Esophagus mucosa (tissue), 1 donor: ENCODE results near the gene USP10. TPM values are rescaled to one million over a fixed set of nuclear protein-coding genes. Genes with fewer than 3 reads are reported as not detected.
A peak's percentile ranks its signal among the peaks of the same experiment; 100 is the strongest.

ENCODE experiments used
- ATAC-seq: fragments of 200-7000 bp; cut with Tn5 transposase; one replicate; pipeline ENCODE4 v1.9.1; 2020
- total RNA-seq: library from RNA; stranded (reverse); gene quantifications from one replicate; pipeline ENCODE4 v1.2.4, GENCODE V29; 2023
- donor health status: DM: yes; HTN: yes; CAD: no.

Gene USP10
- total RNA-seq, 1 donor from 2014 or later: 63.0 TPM

- ATAC-seq: no peak
These were observed 52.8 kb downstream of the USP10 start for GRCh38 chr16:84752600-84752999.

- ATAC-seq: no peak
These were observed 53.9 kb downstream of the USP10 start for GRCh38 chr16:84753412-84754326.

- peak; percentile 82 for ATAC-seq
These were observed 54.6 kb downstream of the USP10 start for GRCh38 chr16:84754353-84754856.

- peak; percentile 74 for ATAC-seq
These were observed 55.3 kb downstream of the USP10 start for GRCh38 chr16:84754956-84755672.

- no peak for ATAC-seq
These were observed 57.0 kb downstream of the USP10 start for GRCh38 chr16:84756830-84757229.

GRCh38 chr16:84758627-84759026, 58.8 kb downstream of the USP10 start:
- no peak for ATAC-seq

GRCh38 chr16:84759061-84759460, 59.3 kb downstream of the USP10 start:
- ATAC-seq: no peak

GRCh38 chr16:84759906-84760305, 60.1 kb downstream of the USP10 start:
- no peak for ATAC-seq

GRCh38 chr16:84761448-84762368, 61.9 kb downstream of the USP10 start:
- no peak for ATAC-seq

GRCh38 chr16:84763164-84763563, 63.4 kb downstream of the USP10 start:
- no peak for ATAC-seq

GRCh38 chr16:84763629-84764028, 63.8 kb downstream of the USP10 start:
- ATAC-seq: no peak

GRCh38 chr16:84764970-84765369, 65.2 kb downstream of the USP10 start:
- ATAC-seq: no peak

- ATAC-seq: no peak
These were observed 66.1 kb downstream of the USP10 start for GRCh38 chr16:84765616-84766580.

- ATAC-seq: no peak
These were observed 67.4 kb downstream of the USP10 start for GRCh38 chr16:84766978-84767773.

GRCh38 chr16:84768061-84768807, 68.4 kb downstream of the USP10 start:
- no peak for ATAC-seq

- ATAC-seq: no peak
These were observed 69.0 kb downstream of the USP10 start for GRCh38 chr16:84768808-84769197.

GRCh38 chr16:84769416-84769815, 69.6 kb downstream of the USP10 start:
- no peak for ATAC-seq

- ATAC-seq: no peak
These were observed 73.5 kb downstream of the USP10 start for GRCh38 chr16:84773312-84773711.

- peak; percentile 53 for ATAC-seq
These were observed 75.0 kb downstream of the USP10 start for GRCh38 chr16:84774810-84775209.
